ENCODE results near the gene PPM1H.

DNA sequence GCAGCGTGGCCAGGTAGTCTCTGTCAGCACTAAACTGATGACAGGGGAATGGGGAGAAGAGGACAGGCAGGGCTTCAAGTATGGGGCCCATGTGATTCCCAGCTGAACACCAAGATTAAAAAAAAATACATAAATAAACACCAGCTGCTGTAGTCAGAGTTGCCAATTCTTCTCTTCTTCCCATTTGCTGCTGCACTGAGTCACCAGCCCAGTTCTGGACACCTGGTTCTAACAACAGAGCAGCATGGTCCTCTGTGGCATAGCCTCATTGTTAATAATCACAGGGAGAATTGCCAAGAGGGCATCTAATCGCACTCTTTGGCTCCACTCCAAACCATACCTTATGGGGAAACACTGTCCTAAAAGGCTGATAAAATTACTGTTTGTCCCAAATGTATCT lies 15.1 kb downstream of the PPM1H start:
- TF ChIP-seq, protein P1, sequence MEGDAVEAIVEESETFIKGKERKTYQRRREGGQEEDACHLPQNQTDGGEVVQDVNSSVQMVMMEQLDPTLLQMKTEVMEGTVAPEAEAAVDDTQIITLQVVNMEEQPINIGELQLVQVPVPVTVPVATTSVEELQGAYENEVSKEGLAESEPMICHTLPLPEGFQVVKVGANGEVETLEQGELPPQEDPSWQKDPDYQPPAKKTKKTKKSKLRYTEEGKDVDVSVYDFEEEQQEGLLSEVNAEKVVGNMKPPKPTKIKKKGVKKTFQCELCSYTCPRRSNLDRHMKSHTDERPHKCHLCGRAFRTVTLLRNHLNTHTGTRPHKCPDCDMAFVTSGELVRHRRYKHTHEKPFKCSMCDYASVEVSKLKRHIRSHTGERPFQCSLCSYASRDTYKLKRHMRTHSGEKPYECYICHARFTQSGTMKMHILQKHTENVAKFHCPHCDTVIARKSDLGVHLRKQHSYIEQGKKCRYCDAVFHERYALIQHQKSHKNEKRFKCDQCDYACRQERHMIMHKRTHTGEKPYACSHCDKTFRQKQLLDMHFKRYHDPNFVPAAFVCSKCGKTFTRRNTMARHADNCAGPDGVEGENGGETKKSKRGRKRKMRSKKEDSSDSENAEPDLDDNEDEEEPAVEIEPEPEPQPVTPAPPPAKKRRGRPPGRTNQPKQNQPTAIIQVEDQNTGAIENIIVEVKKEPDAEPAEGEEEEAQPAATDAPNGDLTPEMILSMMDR (IDR thresholded peaks at IDR 0.05; ENCODE audit: low read length): no peak
- TF ChIP-seq EZH2 (IDR thresholded peaks at IDR 0.05; ENCODE audit: borderline replicate concordance, low read length): no peak

Data from OCI-LY1 (cell line).